CD14-positive monocyte (primary cell): ENCODE measurements around the gene PLCD1. TPM values are rescaled to one million over a fixed set of nuclear protein-coding genes. Genes with fewer than 3 reads are reported as not detected.

Source experiments
- DNase-seq, 3 donors: peaks; one replicate each; pipeline ENCODE4 v3.0.0-alpha.2; 2011 to 2022
- H2AFZ ChIP-seq: 2 replicates; pipeline ENCODE4 v1.6.0; 2012; ENCODE audit warnings: mild to moderate bottlenecking, low read depth, low read length, inconsistent platforms; ENCODE audit not compliant: insufficient read depth, poor library complexity, severe bottlenecking
- H3K27ac ChIP-seq, 2 donors: 1 replicate in 1 of 2; 2 replicates in 1 of 2; pipeline ENCODE4 v1.5.1; 2012 to 2013; ENCODE audit warnings: low read length in 2 of 2, control low read depth in 1 of 2, inconsistent platforms in 1 of 2, low read depth in 1 of 2, mild to moderate bottlenecking in 1 of 2
- H3K27me3 ChIP-seq, 2 donors: one replicate each; pipeline versions ENCODE4 v1.6.0 to v1.6.1; 2011 to 2013; ENCODE audit warnings: low read length in 2 of 2; ENCODE audit not compliant: control insufficient read depth in 2 of 2, insufficient read depth in 2 of 2
- H3K36me3 ChIP-seq, 2 donors: replicated peaks in 1 of 2; 1 replicate in 1 of 2; 2 replicates in 1 of 2; pipeline versions ENCODE4 v1.5.1 to v1.6.1; 2012 to 2013; ENCODE audit warnings: low read length in 2 of 2, control low read depth in 1 of 2, inconsistent platforms in 1 of 2, mild to moderate bottlenecking in 1 of 2; ENCODE audit not compliant: insufficient read depth in 2 of 2, control insufficient read depth in 1 of 2
- H3K4me1 ChIP-seq, 2 donors: 1 replicate in 1 of 2; 2 replicates in 1 of 2; pipeline versions ENCODE4 v1.5.1 to v1.6.1; 2012 to 2013; ENCODE audit warnings: low read length in 2 of 2, control low read depth in 1 of 2, inconsistent platforms in 1 of 2, mild to moderate bottlenecking in 1 of 2, moderate library complexity in 1 of 2; ENCODE audit not compliant: insufficient read depth in 2 of 2, control insufficient read depth in 1 of 2
- H3K4me2 ChIP-seq: replicated peaks from 2 replicates; pipeline ENCODE3; 2012; ENCODE audit warnings: low read length, moderate library complexity, mild to moderate bottlenecking; ENCODE audit not compliant: poor library complexity, severe bottlenecking; ENCODE audit errors: extremely low read depth
- H3K4me3 ChIP-seq, 3 experiments: fragments of 200-600 bp in 1 of 3; sonication (generic) in 1 of 3; replicated peaks in 1 of 3; 1 replicate in 2 of 3; 2 replicates in 1 of 3; pipeline ENCODE4 v1.5.1; 2011 to 2013; ENCODE audit warnings: low read length in 3 of 3, mild to moderate bottlenecking in 3 of 3, control low read depth in 2 of 3, low read depth in 2 of 3, inconsistent platforms in 1 of 3, moderate library complexity in 1 of 3
- H3K79me2 ChIP-seq: 2 replicates; pipeline ENCODE4 v1.6.0; 2012; ENCODE audit warnings: mild to moderate bottlenecking, control low read depth, inconsistent platforms, low read length, moderate library complexity; ENCODE audit not compliant: insufficient read depth
- H3K9ac ChIP-seq: 2 replicates; pipeline ENCODE4 v1.6.0; 2017; ENCODE audit warnings: low read length, mild to moderate bottlenecking; ENCODE audit not compliant: insufficient read depth, poor library complexity, severe bottlenecking
- H3K9me3 ChIP-seq, 2 donors: replicated peaks in 1 of 2; 1 replicate in 1 of 2; 2 replicates in 1 of 2; pipeline versions ENCODE4 v1.5.1 to v1.6.1; 2012 to 2013; ENCODE audit warnings: low read length in 2 of 2, control low read depth in 1 of 2; ENCODE audit not compliant: control insufficient read depth in 1 of 2, insufficient read depth in 1 of 2
- H4K20me1 ChIP-seq: 2 replicates; pipeline ENCODE4 v1.6.0; 2012; ENCODE audit warnings: mild to moderate bottlenecking, low read length, control low read depth, moderate library complexity; ENCODE audit not compliant: insufficient read depth
- H3K27ac Mint-ChIP-seq, 7 donors: one replicate each; pipeline ENCODE4 v1.8.0; 2020; ENCODE audit warnings: mild to moderate bottlenecking in 7 of 7, mixed read lengths in 7 of 7, moderate library complexity in 6 of 7, inconsistent platforms in 2 of 7
- H3K27me3 Mint-ChIP-seq, 3 donors: one replicate each; pipeline ENCODE4 v1.8.0; 2021 to 2022; ENCODE audit warnings: low read depth in 3 of 3, mild to moderate bottlenecking in 3 of 3, mixed read lengths in 3 of 3, moderate library complexity in 3 of 3, inconsistent platforms in 1 of 3
- H3K36me3 Mint-ChIP-seq, 2 donors: one replicate each; pipeline ENCODE4 v1.8.0; 2020; ENCODE audit warnings: mixed read lengths in 2 of 2, inconsistent platforms in 1 of 2, mild to moderate bottlenecking in 1 of 2
- H3K4me1 Mint-ChIP-seq: one replicate; pipeline ENCODE4 v1.8.0; 2020; ENCODE audit warnings: mild to moderate bottlenecking, mixed read lengths
- H3K4me3 Mint-ChIP-seq, 2 donors: one replicate each; pipeline ENCODE4 v1.8.0; 2020; ENCODE audit warnings: mild to moderate bottlenecking in 2 of 2, mixed read lengths in 2 of 2, moderate library complexity in 1 of 2
- H3K9me3 Mint-ChIP-seq, 7 donors: one replicate each; pipeline ENCODE4 v1.8.0; 2020 to 2022; ENCODE audit warnings: mixed read lengths in 7 of 7, mild to moderate bottlenecking in 6 of 7, moderate library complexity in 6 of 7, inconsistent platforms in 2 of 7
- CTCF ChIP-seq: fragments of 200-600 bp; IDR thresholded peaks from one replicate; pipeline ENCODE4 v1.8.0; 2022; ENCODE audit warnings: antibody characterized with exemption, mild to moderate bottlenecking
- WGBS: methylation state at CpG from one replicate; pipeline ENCODE4 v1.1.5; 2013; ENCODE audit warnings: missing lambda C conversion rate; ENCODE audit not compliant: insufficient coverage; 5-methylcytosine and 5-hydroxymethylcytosine counted together
- intact Hi-C, 2 donors: fragments of 100-400 bp; cut with micrococcal nuclease; formaldehyde crosslinking; loops; one replicate each; pipeline versions ENCODE4 v1.15.0 to v1.15.1; 2023
- polyA plus RNA-seq, 3 donors: library from polyadenylated mRNA; depleted of rRNA in 1 of 3; unstranded in 2 of 3; stranded (reverse) in 1 of 3; fragments of 300-500 nt in 2 of 3; fragments of >200 nt in 1 of 3; fragmentation: Illumina TruSeq in 2 of 3; gene quantifications; 1 replicate in 2 of 3; 2 replicates in 1 of 3; pipeline ENCODE4 v1.2.3, GENCODE V29; 2012 to 2021

Gene PLCD1
- polyA plus RNA-seq, 3 donors = 4.1 to 6.4 (median 6.0) TPM

GRCh38 chr3:37963635-37964034, 65.8 kb downstream of the PLCD1 start:
- no CpG with 5 or more reads among the region's 3 CpGs for WGBS
- no peak overlapping the region for H3K27ac ChIP-seq
- no peaks in the 10 kb centered on the region for H3K79me2 ChIP-seq
- no peak for DNase-seq
- no peaks in the 10 kb centered on the region for H3K36me3 ChIP-seq
- Mint-ChIP-seq H3K4me3 (no peak overlapping the region), H3K4me1 (peaks cover 4% of the 10 kb centered on the region), H3K36me3 (peaks cover 0 to 2% of the 10 kb centered on the region in 2 donors), H3K27me3 (peaks cover 0 to 2% (median 2%) of the 10 kb centered on the region in 3 donors), H3K9me3 (peaks cover 0 to 2% (median 0%) of the 10 kb centered on the region in 7 donors), H3K27ac (no peak overlapping the region)
- H2AFZ ChIP-seq = no peak overlapping the region
- H3K27me3 ChIP-seq = no peaks in the 10 kb centered on the region
- TF ChIP-seq CTCF = no peak
- H3K4me1 ChIP-seq = no peaks in the 10 kb centered on the region
- no peak overlapping the region for H3K4me3 ChIP-seq
- intact Hi-C loops = loop anchor here in 1 of 2 donors (2.0 kb wide), 1 partner anchor 101 kb away; no protein-coding TSS in a partner anchor
- H4K20me1 ChIP-seq = no peaks in the 10 kb centered on the region
- no peaks in the 10 kb centered on the region for H3K9me3 ChIP-seq
- H3K4me2 ChIP-seq = no peak overlapping the region
- no peak overlapping the region for H3K9ac ChIP-seq

- H3K27ac Mint-ChIP-seq = no peak overlapping the region
Measured at GRCh38 chr3:37963016-37963415, 66.4 kb downstream of the PLCD1 start.

More at GRCh38 chr3:37963016-37963415, 66.4 kb downstream of the PLCD1 start:
- intact Hi-C loops = no loop called here
- Histone ChIP-seq H2AFZ (peak overlapping the region; percentile 21), H3K79me2 (no peaks in the 10 kb centered on the region), H3K9ac (no peak overlapping the region), H3K4me2 (no peak overlapping the region), H4K20me1 (no peaks in the 10 kb centered on the region), H3K27ac (no peak overlapping the region), H3K36me3 (no peaks in the 10 kb centered on the region), H3K4me3 (no peak overlapping the region), H3K9me3 (no peaks in the 10 kb centered on the region), H3K4me1 (no peaks in the 10 kb centered on the region), H3K27me3 (no peaks in the 10 kb centered on the region)
- H3K4me3 Mint-ChIP-seq = no peak overlapping the region
- H3K36me3 Mint-ChIP-seq = peaks cover 0 to 2% of the 10 kb centered on the region in 2 donors
- peaks cover 0 to 2% (median 0%) of the 10 kb centered on the region in 7 donors for H3K9me3 Mint-ChIP-seq
- H3K27me3 Mint-ChIP-seq = peaks cover 0 to 2% (median 0%) of the 10 kb centered on the region in 3 donors
- 73% methylated on average over 2 of the region's 5 CpGs for WGBS
- H3K4me1 Mint-ChIP-seq = peaks cover 4% of the 10 kb centered on the region
- no peak for TF ChIP-seq CTCF
- no peak for DNase-seq
